Mesothelial cell of epicardium (in vitro differentiated cells): ENCODE results near the gene WAC. TPM values are rescaled to one million over a fixed set of nuclear protein-coding genes. Genes with fewer than 3 reads are reported as not detected.
"Not testable (repeated sequence)": the region's sequence is repeated elsewhere in the genome, so short reads cannot be mapped to it uniquely, and the experiment has no call there.

Source experiments
- DNase-seq, 2 experiments: peaks; one replicate each; pipeline ENCODE4 v3.0.0; 2021; ENCODE audit warnings: low spot score in 2 of 2; ENCODE audit not compliant: unreplicated experiment in 2 of 2
- H3K27ac Mint-ChIP-seq: 2 replicates; pipeline ENCODE4 v1.8.0; 2021; ENCODE audit warnings: mixed read lengths
- H3K27me3 Mint-ChIP-seq: 2 replicates; pipeline ENCODE4 v1.8.0; 2021; ENCODE audit warnings: low read depth, mixed read lengths
- H3K36me3 Mint-ChIP-seq: 2 replicates; pipeline ENCODE4 v1.8.0; 2021; ENCODE audit warnings: mixed read lengths
- H3K4me1 Mint-ChIP-seq: 2 replicates; pipeline ENCODE4 v1.8.0; 2021; ENCODE audit warnings: mixed read lengths
- H3K4me3 Mint-ChIP-seq: 2 replicates; pipeline ENCODE4 v1.8.0; 2021; ENCODE audit warnings: mild to moderate bottlenecking, moderate library complexity, mixed read lengths
- H3K9me3 Mint-ChIP-seq: 2 replicates; pipeline ENCODE4 v1.8.0; 2021; ENCODE audit warnings: mixed read lengths
- total RNA-seq: library from RNA; stranded (reverse); gene quantifications from 3 replicates; pipeline ENCODE4 v1.2.1, GENCODE V29; 2021
- TF ChIP-seq, protein P1 (sequence below): fragments of 200-600 bp; sonication (generic); IDR thresholded peaks from one replicate; pipeline ENCODE4 v1.5.0; 2021; ENCODE audit warnings: antibody characterized with exemption; ENCODE audit not compliant: unreplicated experiment

Gene WAC
- total RNA-seq, result 133 to 141 TPM (median 139 TPM) in 3 replicates

- TF ChIP-seq, protein P1, sequence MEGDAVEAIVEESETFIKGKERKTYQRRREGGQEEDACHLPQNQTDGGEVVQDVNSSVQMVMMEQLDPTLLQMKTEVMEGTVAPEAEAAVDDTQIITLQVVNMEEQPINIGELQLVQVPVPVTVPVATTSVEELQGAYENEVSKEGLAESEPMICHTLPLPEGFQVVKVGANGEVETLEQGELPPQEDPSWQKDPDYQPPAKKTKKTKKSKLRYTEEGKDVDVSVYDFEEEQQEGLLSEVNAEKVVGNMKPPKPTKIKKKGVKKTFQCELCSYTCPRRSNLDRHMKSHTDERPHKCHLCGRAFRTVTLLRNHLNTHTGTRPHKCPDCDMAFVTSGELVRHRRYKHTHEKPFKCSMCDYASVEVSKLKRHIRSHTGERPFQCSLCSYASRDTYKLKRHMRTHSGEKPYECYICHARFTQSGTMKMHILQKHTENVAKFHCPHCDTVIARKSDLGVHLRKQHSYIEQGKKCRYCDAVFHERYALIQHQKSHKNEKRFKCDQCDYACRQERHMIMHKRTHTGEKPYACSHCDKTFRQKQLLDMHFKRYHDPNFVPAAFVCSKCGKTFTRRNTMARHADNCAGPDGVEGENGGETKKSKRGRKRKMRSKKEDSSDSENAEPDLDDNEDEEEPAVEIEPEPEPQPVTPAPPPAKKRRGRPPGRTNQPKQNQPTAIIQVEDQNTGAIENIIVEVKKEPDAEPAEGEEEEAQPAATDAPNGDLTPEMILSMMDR, result no peak
- DNase-seq, result peak; percentile 94 to 99
- Mint-ChIP-seq H3K4me1 (peaks cover 45% of the 10 kb centered on the region), H3K9me3 (no peaks in the 10 kb centered on the region), H3K27ac (peak within 1 kb of the TSS; percentile 100), H3K27me3 (no peaks in the 10 kb centered on the region), H3K36me3 (peaks cover 14% of the 10 kb centered on the region), H3K4me3 (peak within 1 kb of the TSS; percentile 100)
These were observed at the start of gene WAC for GRCh38 chr10:28532337-28533185. Gene WAC, plus strand, starts transcription at chr10:28533118. Its CDS starts 462 bp downstream, at chr10:28533580.

- no peak overlapping the region for H3K4me3 Mint-ChIP-seq
- no peaks in the 10 kb centered on the region for H3K4me1 Mint-ChIP-seq
- H3K27ac Mint-ChIP-seq, result no peak overlapping the region
- no peaks in the 10 kb centered on the region for H3K27me3 Mint-ChIP-seq
- H3K9me3 Mint-ChIP-seq, result peaks cover 12% of the 10 kb centered on the region
- no peak for DNase-seq
- TF ChIP-seq, protein P1, result no peak
- peaks cover 6% of the 10 kb centered on the region for H3K36me3 Mint-ChIP-seq
These were observed 43.7 kb upstream of the WAC start for GRCh38 chr10:28489206-28489605.

- H3K27me3 Mint-ChIP-seq, H3K27ac Mint-ChIP-seq, H3K36me3 Mint-ChIP-seq, H3K4me3 Mint-ChIP-seq, DNase-seq, H3K4me1 Mint-ChIP-seq: not testable (repeated sequence)
- H3K9me3 Mint-ChIP-seq, result peaks cover 12% of the 10 kb centered on the region
These were observed 42.6 kb upstream of the WAC start for GRCh38 chr10:28490256-28490865.

DNA sequence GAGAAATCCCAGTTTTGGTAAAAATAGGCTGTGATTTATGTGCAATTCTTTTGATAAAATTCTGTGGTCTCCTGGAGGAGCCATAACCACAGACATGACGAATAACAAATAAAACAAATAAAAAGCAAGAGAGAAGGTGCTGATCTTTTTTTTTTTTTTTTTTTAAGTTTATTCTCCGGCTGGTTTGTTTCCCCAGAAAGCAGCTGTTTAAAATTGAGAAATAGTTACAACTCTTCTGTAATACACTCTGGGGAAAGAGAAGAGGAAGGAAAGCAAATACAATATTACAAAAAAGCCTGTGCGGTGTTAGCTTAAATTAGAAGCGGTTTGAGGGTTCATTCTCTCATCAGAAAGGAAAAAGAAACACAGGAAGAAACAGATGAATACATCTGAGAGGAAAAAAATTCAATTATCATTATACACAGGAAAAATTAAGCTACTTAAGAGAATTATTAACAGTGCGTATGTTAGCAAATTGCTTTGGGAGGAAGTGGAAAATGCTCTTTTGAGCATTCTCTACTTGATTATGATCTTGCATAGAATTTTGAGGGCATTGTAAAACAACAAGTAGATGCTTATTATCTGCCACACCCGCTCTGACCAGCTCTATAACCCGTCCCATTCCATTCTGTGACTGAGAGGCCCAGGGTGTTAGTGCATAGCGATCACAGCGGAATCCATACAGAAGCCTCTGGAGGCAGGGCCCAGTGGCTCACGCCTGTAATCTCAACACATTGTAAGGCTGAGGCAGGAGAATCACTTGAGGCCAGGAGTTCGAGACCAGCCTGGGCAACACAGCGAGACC, 40.6 kb upstream of the WAC start:
- Mint-ChIP-seq H3K9me3 (peaks cover 12% of the 10 kb centered on the region), H3K36me3 (peaks cover 6% of the 10 kb centered on the region), H3K27me3 (no peaks in the 10 kb centered on the region), H3K27ac (no peak overlapping the region), H3K4me3 (no peak overlapping the region), H3K4me1 (peaks cover 5% of the 10 kb centered on the region)
- TF ChIP-seq, protein P1, result no peak
- no peak for DNase-seq

- H3K4me1 Mint-ChIP-seq, result peaks cover 7% of the 10 kb centered on the region
- H3K4me3 Mint-ChIP-seq, result no peak overlapping the region
- peaks cover 6% of the 10 kb centered on the region for H3K9me3 Mint-ChIP-seq
- no peak for DNase-seq
- no peaks in the 10 kb centered on the region for H3K27me3 Mint-ChIP-seq
- no peak overlapping the region for H3K27ac Mint-ChIP-seq
- peaks cover 2% of the 10 kb centered on the region for H3K36me3 Mint-ChIP-seq
- TF ChIP-seq, protein P1, result no peak
These were observed 38.5 kb upstream of the WAC start for GRCh38 chr10:28494420-28494819.

DNA sequence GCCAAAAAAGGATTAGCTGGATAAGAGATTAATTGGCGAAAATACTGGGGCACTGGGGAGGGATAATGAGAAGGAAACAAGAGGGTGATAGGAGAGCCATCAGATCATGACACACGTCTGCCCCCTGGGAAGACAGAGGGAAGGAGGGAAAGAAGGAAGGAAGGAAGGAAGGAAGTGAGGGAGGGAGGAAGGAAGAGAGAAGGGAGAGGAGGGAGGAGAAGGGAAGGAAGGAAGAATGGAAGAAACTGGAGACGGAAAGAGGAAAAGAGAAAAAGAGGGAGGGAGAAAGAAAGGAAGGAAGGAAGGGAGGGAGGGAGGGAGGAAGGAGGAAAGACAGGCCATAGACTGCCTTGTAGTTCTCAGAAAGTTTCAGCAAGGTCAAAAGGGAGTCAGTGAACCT, 37.8 kb upstream of the WAC start:
- DNase-seq, result no peak
- Mint-ChIP-seq H3K27ac (no peak overlapping the region), H3K27me3 (no peaks in the 10 kb centered on the region), H3K36me3 (peaks cover 2% of the 10 kb centered on the region), H3K4me3 (no peak overlapping the region), H3K9me3 (peaks cover 5% of the 10 kb centered on the region), H3K4me1 (peaks cover 14% of the 10 kb centered on the region)
- TF ChIP-seq, protein P1, result no peak
